Measurements from ENCODE around the gene ABCA13.

DNA sequence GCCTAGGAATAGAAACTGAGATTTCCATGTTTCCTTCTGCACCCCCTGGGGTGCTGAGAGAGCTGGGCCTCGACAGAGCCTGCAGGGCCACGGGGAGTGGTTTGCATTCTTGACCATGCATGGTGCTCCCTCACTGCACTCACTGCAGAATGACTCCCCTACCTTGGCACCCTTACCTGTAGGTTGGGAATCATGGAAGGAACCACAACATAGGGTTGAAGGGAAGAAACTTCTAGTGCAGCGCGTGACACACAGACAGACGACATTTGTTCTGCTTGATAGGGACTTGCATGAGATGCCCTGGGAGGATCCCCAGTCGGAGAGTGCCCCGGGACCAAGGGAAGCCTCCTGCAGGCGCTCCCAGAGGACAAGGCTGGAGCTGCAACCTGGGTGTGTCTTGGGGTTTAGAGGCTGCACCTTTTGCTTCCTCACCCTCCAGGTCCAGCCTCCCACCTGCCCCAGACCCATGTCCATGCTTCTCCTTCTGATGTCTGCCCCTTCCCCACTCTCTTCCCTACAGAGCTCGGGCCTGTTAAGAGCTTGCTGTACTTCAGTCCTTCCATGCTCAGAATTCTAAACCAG, 245.2 kb downstream of the ABCA13 start:
- TF ChIP-seq, protein P1, sequence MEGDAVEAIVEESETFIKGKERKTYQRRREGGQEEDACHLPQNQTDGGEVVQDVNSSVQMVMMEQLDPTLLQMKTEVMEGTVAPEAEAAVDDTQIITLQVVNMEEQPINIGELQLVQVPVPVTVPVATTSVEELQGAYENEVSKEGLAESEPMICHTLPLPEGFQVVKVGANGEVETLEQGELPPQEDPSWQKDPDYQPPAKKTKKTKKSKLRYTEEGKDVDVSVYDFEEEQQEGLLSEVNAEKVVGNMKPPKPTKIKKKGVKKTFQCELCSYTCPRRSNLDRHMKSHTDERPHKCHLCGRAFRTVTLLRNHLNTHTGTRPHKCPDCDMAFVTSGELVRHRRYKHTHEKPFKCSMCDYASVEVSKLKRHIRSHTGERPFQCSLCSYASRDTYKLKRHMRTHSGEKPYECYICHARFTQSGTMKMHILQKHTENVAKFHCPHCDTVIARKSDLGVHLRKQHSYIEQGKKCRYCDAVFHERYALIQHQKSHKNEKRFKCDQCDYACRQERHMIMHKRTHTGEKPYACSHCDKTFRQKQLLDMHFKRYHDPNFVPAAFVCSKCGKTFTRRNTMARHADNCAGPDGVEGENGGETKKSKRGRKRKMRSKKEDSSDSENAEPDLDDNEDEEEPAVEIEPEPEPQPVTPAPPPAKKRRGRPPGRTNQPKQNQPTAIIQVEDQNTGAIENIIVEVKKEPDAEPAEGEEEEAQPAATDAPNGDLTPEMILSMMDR (tag by site-specific recombination; IDR thresholded peaks at IDR 0.05): no peak
- TF ChIP-seq ZNF596 (tag by site-specific recombination; IDR thresholded peaks at IDR 0.05) (no peak), YY1 (tag by site-specific recombination; IDR thresholded peaks at IDR 0.05) (no peak)
- TF ChIP-seq, protein P2, sequence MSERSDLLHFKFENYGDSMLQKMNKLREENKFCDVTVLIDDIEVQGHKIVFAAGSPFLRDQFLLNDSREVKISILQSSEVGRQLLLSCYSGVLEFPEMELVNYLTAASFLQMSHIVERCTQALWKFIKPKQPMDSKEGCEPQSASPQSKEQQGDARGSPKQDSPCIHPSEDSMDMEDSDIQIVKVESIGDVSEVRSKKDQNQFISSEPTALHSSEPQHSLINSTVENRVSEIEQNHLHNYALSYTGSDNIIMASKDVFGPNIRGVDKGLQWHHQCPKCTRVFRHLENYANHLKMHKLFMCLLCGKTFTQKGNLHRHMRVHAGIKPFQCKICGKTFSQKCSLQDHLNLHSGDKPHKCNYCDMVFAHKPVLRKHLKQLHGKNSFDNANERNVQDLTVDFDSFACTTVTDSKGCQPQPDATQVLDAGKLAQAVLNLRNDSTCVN (tag by site-specific recombination; optimal IDR thresholded peaks at IDR 0.05): no peak
